GM21825 (cell line): Measurements from ENCODE around the gene HIVEP1.
"Not testable (repeated sequence)": the region's sequence is repeated elsewhere in the genome, so short reads cannot be mapped to it uniquely, and the experiment has no call there.

Experiments
- ATAC-seq: cut with Tn5 transposase; IDR thresholded peaks from one replicate; pipeline ENCODE4 v1.9.1; 2021; ENCODE audit warnings: mild to moderate bottlenecking, moderate library complexity; ENCODE audit not compliant: unreplicated experiment

The HIVEP1 gene

GRCh38 chr6:12151433-12151820 is 139.3 kb downstream of the HIVEP1 start:
- no peak for ATAC-seq

DNA sequence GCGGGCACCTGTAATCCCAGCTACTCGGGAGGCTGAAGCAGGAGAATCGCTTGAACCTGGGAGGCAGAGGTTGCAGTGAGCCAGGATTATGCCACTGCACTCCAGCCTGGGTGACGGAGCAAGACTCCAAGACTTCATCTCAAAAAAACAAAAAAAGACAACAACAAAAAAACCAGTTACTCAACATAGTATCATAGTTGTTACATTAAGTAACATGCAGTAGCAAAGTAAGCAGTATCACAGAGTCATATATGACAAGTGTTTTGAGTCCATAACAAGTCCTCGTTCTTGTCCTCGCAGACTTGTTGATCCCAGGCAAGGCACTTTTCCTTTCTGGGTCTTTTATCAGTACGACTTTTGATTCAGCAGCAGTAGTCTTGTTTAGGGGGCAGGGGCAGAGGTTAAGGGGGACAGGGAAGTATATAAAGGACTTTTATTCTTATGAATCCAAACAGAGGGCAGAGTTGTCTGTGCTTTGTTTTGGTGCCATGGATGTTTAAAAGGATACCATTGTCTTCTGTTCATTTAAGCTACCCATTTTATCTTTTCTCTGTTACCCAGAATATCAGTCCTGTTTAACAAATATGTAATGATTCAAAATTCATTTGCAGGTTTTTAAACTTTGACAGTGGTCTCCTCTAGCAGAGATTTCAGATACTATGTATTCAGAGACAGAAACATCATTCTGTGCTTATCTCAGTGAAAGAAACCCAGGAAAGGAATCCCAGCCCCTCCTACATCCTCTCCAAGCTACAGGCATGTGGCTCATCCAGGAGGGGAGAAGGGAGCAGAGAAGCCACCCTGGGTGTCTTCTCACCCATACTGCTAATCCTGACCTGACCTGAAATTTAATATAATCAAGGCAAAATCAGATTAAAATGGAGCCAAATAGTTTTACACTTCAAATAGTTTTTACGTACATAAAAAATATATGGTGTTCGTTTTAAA is 140.2 kb downstream of the HIVEP1 start:
- ATAC-seq, result no peak

DNA sequence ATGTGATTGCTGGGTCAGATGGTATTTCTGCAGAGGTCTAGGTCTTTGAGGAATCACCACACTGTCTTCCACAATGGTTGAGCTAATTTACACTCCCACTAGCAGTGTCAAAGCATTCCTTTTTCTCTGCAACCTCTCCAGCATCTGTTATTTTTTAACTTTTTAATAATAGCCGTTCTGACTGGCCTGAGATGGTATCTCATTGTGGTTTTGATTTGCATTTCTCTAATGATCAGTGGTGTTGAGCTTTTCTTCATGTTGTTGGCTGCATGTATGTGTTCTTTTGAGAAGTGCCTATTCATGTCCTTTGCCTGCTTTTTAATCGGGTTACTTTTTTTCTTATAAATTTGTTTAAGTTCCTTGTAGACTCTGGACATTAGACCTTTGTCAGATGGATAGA is 143.7 kb downstream of the HIVEP1 start:
- ATAC-seq, result not testable (repeated sequence)

DNA sequence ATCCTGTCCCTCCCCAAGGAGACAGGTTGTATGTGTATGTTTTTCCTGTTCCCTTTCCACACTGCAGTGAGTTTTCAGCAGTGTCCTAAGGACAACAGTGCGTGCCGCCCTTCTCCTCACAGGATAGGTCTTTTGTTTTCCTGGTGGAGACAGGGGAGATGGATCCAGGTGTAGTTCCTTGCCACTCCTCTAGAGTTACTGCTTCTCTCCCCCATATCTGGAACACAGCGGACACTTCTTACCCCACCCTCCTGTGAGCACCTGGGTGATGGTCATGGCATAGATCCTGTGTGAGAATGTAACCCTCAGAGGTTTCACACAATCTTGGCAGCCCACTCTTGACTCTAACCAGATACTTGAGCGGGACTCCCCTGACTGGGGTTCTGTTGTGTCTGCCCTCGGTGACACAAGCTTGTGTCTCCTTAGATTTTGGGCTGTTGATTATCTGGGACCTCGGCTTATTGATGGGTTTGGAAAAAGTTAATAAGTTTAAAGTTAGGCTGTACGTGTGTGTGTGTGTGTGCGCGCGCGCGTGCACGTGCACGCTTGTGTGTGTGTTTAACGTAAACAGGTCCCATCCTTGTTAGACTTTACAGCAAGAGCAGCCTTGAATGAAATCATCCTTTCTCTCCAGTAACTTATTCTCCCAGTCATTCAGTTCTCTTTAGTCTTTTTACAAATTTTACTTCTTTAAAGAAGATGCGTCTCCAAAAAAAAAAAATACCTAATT is 146.7 kb downstream of the HIVEP1 start:
- ATAC-seq, result no peak

GRCh38 chr6:12160326-12160725 is 148.2 kb downstream of the HIVEP1 start:
- no peak for ATAC-seq

DNA sequence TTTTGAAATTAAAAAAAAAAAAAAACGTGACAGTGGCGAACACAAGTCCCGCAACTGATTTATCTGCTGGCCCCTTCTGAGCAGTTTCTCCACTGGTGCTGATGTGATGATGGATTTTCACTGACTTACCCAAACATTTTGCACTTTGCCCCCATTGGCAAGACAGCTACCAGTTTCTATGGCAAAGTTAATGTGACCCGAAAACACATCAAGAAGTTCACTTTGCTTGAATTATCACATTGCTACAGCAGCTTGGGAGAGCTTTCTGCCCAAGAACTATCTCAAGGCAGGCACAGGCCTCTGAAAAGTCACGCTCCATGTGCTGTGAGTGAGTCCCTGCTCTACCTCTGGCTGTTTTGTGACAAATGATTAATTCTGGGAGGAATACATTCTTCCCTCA is 150.1 kb downstream of the HIVEP1 start:
- ATAC-seq, result no peak

- peak; percentile 80 for ATAC-seq
These were observed 151.0 kb downstream of the HIVEP1 start for GRCh38 chr6:12163149-12163548.

GRCh38 chr6:12163744-12164507 is 151.8 kb downstream of the HIVEP1 start:
- ATAC-seq, result no peak

DNA sequence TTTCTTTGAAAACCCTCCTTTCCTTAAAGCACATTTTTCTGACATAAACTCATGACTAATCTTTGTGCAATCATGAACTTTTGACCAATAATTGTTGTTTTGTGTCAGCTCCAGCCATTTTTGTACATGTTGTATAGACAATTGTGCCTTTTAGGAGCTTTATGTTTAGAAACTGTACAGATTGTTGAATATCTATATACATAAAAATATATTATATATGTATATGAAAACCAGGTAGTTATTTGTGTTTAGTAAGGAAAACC is 152.3 kb downstream of the HIVEP1 start:
- no peak for ATAC-seq

DNA sequence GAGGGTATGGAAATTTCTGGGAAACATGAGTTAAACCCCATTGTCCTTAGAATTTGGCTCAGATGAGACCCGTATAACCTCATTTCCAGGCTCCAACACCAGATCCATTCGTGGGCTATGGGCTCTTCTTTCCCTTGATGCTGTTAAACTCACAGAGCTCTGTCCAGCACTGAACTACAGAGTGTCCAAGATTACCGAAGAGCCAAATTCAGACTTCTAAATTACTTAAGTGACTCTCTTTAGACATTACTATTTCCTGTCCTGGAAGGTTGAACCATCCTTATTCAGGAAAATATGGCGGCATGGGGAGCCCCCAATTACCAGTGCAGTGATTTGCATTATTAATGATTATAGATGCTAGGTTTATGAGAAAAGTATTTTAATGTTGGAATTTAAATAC is 153.2 kb downstream of the HIVEP1 start:
- ATAC-seq, result no peak

DNA sequence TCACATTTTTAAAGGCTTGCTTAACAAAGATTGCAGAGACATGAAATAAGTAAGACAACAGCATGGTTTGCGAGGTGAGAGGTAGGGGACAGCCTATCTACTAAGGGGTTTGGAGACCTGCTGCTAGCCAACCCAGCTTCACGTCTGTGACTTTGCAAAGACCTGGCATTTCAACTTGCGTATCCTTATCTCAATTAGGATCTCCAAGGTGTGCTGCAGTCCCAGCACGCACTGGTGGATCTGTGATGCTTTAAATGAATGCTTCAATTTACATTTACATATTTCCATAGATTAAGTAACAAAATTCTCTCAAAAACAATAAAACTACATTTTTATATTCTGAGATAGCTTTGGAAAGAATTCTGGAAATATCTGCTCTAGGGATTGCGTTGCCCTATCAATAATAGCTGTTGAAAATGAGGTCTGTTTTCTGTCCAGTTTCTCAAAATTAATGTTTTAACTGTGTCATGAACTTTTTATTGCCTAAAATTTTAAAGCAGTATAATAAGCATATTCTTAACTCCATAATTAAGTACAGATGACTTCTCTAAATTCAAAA is 153.7 kb downstream of the HIVEP1 start:
- no peak for ATAC-seq

GRCh38 chr6:12169377-12169776 is 157.3 kb downstream of the HIVEP1 start:
- ATAC-seq, result no peak

DNA sequence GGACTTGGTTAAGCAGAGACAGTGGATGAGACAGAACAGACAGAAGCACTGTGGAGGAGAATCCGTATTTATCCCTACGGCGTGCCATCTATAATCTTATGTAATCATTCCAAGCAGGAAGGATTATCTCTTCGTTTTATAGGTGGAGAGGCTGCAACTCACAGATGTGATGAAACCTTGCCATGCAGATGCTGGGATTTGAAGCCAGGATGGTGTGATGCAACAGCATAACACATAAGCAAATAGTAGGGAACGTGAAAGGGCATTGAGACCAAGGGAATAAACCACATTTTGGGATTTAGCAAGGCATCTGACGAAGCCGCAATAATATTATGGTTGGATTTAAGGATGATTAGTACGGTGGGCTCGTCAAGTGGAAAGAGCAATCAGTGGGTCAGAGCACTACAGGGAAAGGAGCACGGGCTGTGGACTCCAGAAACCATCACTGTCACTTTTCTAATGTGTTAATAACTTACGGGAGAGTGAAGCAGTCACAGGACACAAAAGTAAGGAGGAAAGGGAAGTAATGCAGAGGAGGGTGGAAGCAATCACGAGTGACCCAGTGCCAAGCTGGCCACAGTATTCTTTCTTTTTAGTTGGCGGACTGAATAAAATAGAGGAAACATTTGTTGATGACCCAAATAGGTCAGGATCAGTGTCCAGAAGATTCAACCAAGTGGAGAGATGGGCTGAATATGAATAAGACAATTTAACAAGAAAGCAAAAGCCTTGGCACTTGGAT is 158.4 kb downstream of the HIVEP1 start:
- no peak for ATAC-seq

DNA sequence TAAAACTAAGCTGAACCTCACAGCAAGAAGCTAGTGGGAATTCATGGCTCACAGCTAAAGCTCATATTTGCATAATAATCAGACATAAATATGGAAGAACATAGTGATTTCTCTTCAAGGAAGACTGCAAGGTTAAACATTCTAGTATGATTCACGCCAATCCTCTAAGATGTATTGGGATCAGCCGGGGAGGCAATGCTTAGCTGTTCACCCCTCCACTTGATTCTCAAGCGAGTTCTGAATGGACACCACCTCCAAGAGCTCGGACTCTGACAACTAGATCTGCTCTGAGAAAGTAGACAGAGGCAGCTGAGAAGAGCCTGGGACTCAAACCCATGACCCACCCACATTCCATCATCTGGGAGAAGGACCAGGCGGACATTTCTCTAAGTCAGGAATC is 159.6 kb downstream of the HIVEP1 start:
- no peak for ATAC-seq

- no peak for ATAC-seq
These were observed 160.5 kb downstream of the HIVEP1 start for GRCh38 chr6:12172572-12172971.

- ATAC-seq, result no peak
These were observed 161.1 kb downstream of the HIVEP1 start for GRCh38 chr6:12173181-12173580.

DNA sequence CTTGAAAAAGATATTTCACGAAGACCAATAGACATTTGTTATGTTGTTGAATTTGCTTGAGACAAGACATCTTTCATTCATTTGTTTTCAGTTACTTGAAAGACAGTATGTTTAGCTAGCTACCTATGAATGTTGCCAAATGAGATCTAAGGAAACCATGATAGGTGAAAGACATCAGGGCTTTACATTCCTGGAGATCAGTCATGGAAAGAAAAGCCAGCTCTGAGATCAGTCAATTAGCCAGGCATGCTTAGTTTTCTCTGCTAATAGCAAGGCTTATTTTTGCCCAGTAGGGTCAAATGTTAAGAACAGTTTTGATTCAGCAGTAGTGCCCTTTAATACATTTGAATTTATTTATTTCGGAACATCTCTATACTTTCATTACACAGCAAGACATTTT is 161.5 kb downstream of the HIVEP1 start:
- ATAC-seq, result no peak

- no peak for ATAC-seq
These were observed 162.8 kb downstream of the HIVEP1 start for GRCh38 chr6:12174878-12175277.

DNA sequence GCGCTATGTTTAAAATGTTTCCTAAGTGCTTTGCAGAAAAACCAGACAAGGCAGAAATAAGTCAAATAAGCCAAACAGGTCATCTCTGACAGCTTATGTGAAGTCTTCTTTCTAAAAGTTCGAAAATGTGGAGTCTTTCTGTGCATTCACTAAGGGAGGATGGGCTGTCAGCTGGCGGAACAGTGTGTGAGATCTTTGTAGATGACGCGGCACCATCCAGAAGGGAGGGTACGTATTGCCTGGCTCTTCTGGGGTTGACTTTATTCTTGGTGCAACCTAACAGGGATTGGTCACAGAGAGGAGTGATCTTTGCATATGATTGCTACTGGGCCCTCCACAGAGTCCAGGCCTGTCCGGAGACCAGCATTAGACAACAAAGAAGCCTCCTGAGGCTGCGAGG is 163.5 kb downstream of the HIVEP1 start:
- no peak for ATAC-seq

DNA sequence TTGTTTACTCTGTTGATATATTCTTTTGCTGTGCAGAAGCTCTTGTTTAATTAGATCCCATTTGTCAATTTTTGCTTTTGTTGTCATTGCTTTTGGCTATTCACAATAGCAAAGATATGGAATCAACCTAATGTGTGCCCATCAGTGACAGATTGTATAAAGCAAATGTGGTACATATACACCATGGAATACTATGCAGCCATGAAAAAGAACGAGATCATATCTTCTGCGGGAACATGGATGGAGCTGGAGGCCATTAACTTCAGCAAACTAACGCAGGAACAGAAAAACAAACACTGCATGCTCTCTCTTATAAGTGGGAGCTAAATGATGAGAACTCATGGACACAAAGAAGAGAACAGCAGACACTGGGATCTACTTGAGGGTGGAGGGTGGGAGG is 164.7 kb downstream of the HIVEP1 start:
- not testable (repeated sequence) for ATAC-seq

DNA sequence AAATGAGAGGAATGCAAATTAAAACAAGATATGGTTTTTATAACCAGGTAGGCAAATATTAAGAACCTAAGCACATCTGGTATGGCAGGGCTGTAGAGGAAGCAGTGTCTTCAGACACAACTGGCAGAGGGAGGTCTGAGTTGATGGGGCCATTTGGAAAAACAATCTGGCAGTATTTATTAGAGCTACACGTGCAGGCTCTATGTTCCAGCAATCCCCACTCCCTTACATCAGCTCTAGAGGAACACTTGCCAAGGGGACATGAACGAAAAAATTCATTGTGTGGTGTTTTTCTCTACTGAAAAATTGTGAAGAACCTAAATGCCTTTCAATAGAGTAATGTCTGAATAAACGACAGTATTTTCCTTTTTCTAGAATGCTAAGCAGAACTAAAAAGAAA is 166.4 kb downstream of the HIVEP1 start:
- no peak for ATAC-seq
